ENCODE results near the gene WDR5.

WDR5 gene

GRCh38 chr9:134158753-134159392, 23.0 kb downstream of the WDR5 start:
- Histone ChIP-seq H3K4me3 (ENCODE audit: low read depth, low read length) (no peak overlapping the region), H3K79me2 (ENCODE audit: control insufficient read depth, insufficient read depth, low read length, unreplicated experiment) (no peaks in the 10 kb centered on the region), H2AFZ (ENCODE audit: low read length, unreplicated experiment) (no peak overlapping the region), H3K27ac (ENCODE audit: low read depth, low read length) (no peak overlapping the region), H3K36me3 (ENCODE audit: insufficient read depth, low read length) (no peaks in the 10 kb centered on the region), H3K4me1 (ENCODE audit: control insufficient read depth, insufficient read depth, low read length, unreplicated experiment) (no peaks in the 10 kb centered on the region), H3K27me3 (ENCODE audit: insufficient read depth, low read length) (no peaks in the 10 kb centered on the region)

- H3K27me3 ChIP-seq (ENCODE audit: insufficient read depth, low read length), result no peaks in the 10 kb centered on the region
- no peak overlapping the region for H3K4me3 ChIP-seq (ENCODE audit: low read depth, low read length)
- H3K27ac ChIP-seq (ENCODE audit: low read depth, low read length), result no peak overlapping the region
- no peaks in the 10 kb centered on the region for H3K36me3 ChIP-seq (ENCODE audit: insufficient read depth, low read length)
- no peak overlapping the region for H2AFZ ChIP-seq (ENCODE audit: low read length, unreplicated experiment)
- no peaks in the 10 kb centered on the region for H3K4me1 ChIP-seq (ENCODE audit: control insufficient read depth, insufficient read depth, low read length, unreplicated experiment)
- no peaks in the 10 kb centered on the region for H3K79me2 ChIP-seq (ENCODE audit: control insufficient read depth, insufficient read depth, low read length, unreplicated experiment)
These were observed 23.8 kb downstream of the WDR5 start for GRCh38 chr9:134159566-134160245.

GRCh38 chr9:134161647-134162046, 25.8 kb downstream of the WDR5 start:
- Histone ChIP-seq H3K4me3 (ENCODE audit: low read depth, low read length) (no peak overlapping the region), H3K27ac (ENCODE audit: low read depth, low read length) (no peak overlapping the region), H2AFZ (ENCODE audit: low read length, unreplicated experiment) (no peak overlapping the region), H3K4me1 (ENCODE audit: control insufficient read depth, insufficient read depth, low read length, unreplicated experiment) (peaks cover 8% of the 10 kb centered on the region), H3K36me3 (ENCODE audit: insufficient read depth, low read length) (no peaks in the 10 kb centered on the region), H3K27me3 (ENCODE audit: insufficient read depth, low read length) (no peaks in the 10 kb centered on the region), H3K79me2 (ENCODE audit: control insufficient read depth, insufficient read depth, low read length, unreplicated experiment) (peaks cover 5% of the 10 kb centered on the region)

DNA sequence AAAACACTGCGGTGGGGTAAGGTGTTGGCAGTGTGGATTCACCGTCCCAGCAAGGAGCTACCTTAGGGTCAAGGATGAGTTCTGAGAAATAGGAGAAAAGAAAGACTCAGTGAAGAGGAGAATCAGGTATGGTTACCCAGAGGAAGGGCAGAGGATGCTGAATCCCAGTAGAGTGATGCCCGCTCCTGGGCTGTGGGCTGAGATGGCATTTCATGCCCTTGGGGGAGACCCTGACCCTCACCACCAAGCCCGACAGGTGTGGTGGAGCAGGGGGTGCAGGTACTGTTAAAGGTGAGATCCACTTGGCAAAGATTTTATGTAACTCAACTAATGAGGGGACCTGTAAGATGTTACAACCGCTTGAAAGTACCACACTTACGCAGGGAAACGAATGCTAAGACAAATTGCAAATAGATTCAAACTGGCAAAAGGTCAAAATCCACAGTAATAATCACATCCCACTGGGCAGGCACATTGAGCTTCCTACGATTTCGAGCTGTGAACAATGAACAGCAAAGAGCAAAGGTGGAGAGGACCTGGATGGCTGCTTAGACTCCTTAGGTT, 26.4 kb downstream of the WDR5 start:
- H3K27me3 ChIP-seq (ENCODE audit: insufficient read depth, low read length), result no peaks in the 10 kb centered on the region
- H3K27ac ChIP-seq (ENCODE audit: low read depth, low read length), result no peak overlapping the region
- H3K4me3 ChIP-seq (ENCODE audit: low read depth, low read length), result no peak overlapping the region
- peaks cover 5% of the 10 kb centered on the region for H3K79me2 ChIP-seq (ENCODE audit: control insufficient read depth, insufficient read depth, low read length, unreplicated experiment)
- peaks cover 8% of the 10 kb centered on the region for H3K4me1 ChIP-seq (ENCODE audit: control insufficient read depth, insufficient read depth, low read length, unreplicated experiment)
- no peaks in the 10 kb centered on the region for H3K36me3 ChIP-seq (ENCODE audit: insufficient read depth, low read length)
- H2AFZ ChIP-seq (ENCODE audit: low read length, unreplicated experiment), result no peak overlapping the region

DNA sequence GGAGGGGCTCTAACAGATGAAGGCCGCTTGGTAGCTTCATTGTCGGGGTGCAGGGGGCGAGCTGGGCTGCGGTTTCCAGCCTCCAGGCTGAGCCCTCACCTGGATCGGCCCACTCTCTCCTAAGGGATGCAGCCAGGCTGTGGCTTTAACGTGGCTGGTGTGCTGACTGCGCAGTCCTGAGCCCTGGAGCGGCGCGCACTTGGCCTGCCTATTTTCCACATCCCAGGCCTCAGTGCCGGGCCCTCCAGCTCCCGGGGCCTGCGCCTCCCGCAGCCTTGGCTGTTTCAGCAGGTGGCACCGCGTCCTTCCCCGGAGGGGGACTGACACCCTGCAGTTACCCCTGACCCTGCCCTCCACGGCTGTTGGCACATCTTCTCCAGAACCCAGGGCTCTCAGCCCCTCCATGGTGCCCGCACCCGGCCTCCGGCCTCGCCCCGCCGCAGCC, 27.1 kb downstream of the WDR5 start:
- H3K36me3 ChIP-seq (ENCODE audit: insufficient read depth, low read length), result no peaks in the 10 kb centered on the region
- H3K4me3 ChIP-seq (ENCODE audit: low read depth, low read length), result no peak overlapping the region
- H3K79me2 ChIP-seq (ENCODE audit: control insufficient read depth, insufficient read depth, low read length, unreplicated experiment), result peaks cover 5% of the 10 kb centered on the region
- no peaks in the 10 kb centered on the region for H3K27me3 ChIP-seq (ENCODE audit: insufficient read depth, low read length)
- H3K4me1 ChIP-seq (ENCODE audit: control insufficient read depth, insufficient read depth, low read length, unreplicated experiment), result peaks cover 8% of the 10 kb centered on the region
- no peak overlapping the region for H2AFZ ChIP-seq (ENCODE audit: low read length, unreplicated experiment)
- H3K27ac ChIP-seq (ENCODE audit: low read depth, low read length), result no peak overlapping the region

- Histone ChIP-seq H3K4me3 (ENCODE audit: low read depth, low read length) (no peak overlapping the region), H3K4me1 (ENCODE audit: control insufficient read depth, insufficient read depth, low read length, unreplicated experiment) (peaks cover 8% of the 10 kb centered on the region), H3K36me3 (ENCODE audit: insufficient read depth, low read length) (no peaks in the 10 kb centered on the region), H3K27ac (ENCODE audit: low read depth, low read length) (no peak overlapping the region; the same call in 1 of the 2 replicates), H3K27me3 (ENCODE audit: insufficient read depth, low read length) (no peaks in the 10 kb centered on the region), H2AFZ (ENCODE audit: low read length, unreplicated experiment) (peak overlapping the region; percentile 91), H3K79me2 (ENCODE audit: control insufficient read depth, insufficient read depth, low read length, unreplicated experiment) (peaks cover 5% of the 10 kb centered on the region)
These were observed 27.7 kb downstream of the WDR5 start for GRCh38 chr9:134163371-134164196.

- no peaks in the 10 kb centered on the region for H3K36me3 ChIP-seq (ENCODE audit: insufficient read depth, low read length)
- H2AFZ ChIP-seq (ENCODE audit: low read length, unreplicated experiment), result no peak overlapping the region
- no peak overlapping the region for H3K27ac ChIP-seq (ENCODE audit: low read depth, low read length)
- peaks cover 8% of the 10 kb centered on the region for H3K4me1 ChIP-seq (ENCODE audit: control insufficient read depth, insufficient read depth, low read length, unreplicated experiment)
- no peaks in the 10 kb centered on the region for H3K27me3 ChIP-seq (ENCODE audit: insufficient read depth, low read length)
- no peak overlapping the region for H3K4me3 ChIP-seq (ENCODE audit: low read depth, low read length)
- peaks cover 5% of the 10 kb centered on the region for H3K79me2 ChIP-seq (ENCODE audit: control insufficient read depth, insufficient read depth, low read length, unreplicated experiment)
These were observed 29.0 kb downstream of the WDR5 start for GRCh38 chr9:134164879-134165278.

- Histone ChIP-seq H3K4me3 (ENCODE audit: low read depth, low read length) (no peak overlapping the region), H3K36me3 (ENCODE audit: insufficient read depth, low read length) (no peaks in the 10 kb centered on the region), H3K27ac (ENCODE audit: low read depth, low read length) (no peak overlapping the region), H3K4me1 (ENCODE audit: control insufficient read depth, insufficient read depth, low read length, unreplicated experiment) (peaks cover 8% of the 10 kb centered on the region), H3K79me2 (ENCODE audit: control insufficient read depth, insufficient read depth, low read length, unreplicated experiment) (peaks cover 5% of the 10 kb centered on the region), H2AFZ (ENCODE audit: low read length, unreplicated experiment) (no peak overlapping the region), H3K27me3 (ENCODE audit: insufficient read depth, low read length) (no peaks in the 10 kb centered on the region)
These were observed 29.8 kb downstream of the WDR5 start for GRCh38 chr9:134165357-134166315.

GRCh38 chr9:134166374-134166773, 30.5 kb downstream of the WDR5 start:
- Histone ChIP-seq H3K36me3 (ENCODE audit: insufficient read depth, low read length) (no peaks in the 10 kb centered on the region), H3K4me1 (ENCODE audit: control insufficient read depth, insufficient read depth, low read length, unreplicated experiment) (peaks cover 8% of the 10 kb centered on the region)

GRCh38 chr9:134167530-134167931, 31.6 kb downstream of the WDR5 start:
- H2AFZ ChIP-seq (ENCODE audit: low read length, unreplicated experiment), result no peak overlapping the region
- no peaks in the 10 kb centered on the region for H3K36me3 ChIP-seq (ENCODE audit: insufficient read depth, low read length)
- peaks cover 16% of the 10 kb centered on the region for H3K4me1 ChIP-seq (ENCODE audit: control insufficient read depth, insufficient read depth, low read length, unreplicated experiment)
- H3K27ac ChIP-seq (ENCODE audit: low read depth, low read length), result peak overlapping the region; percentile 28; the same call in 1 of the 2 replicates
- peaks cover 5% of the 10 kb centered on the region for H3K79me2 ChIP-seq (ENCODE audit: control insufficient read depth, insufficient read depth, low read length, unreplicated experiment)
- no peak overlapping the region for H3K4me3 ChIP-seq (ENCODE audit: low read depth, low read length)
- no peaks in the 10 kb centered on the region for H3K27me3 ChIP-seq (ENCODE audit: insufficient read depth, low read length)

More at GRCh38 chr9:134166374-134166773, 30.5 kb downstream of the WDR5 start:
- peaks cover 5% of the 10 kb centered on the region for H3K79me2 ChIP-seq (ENCODE audit: control insufficient read depth, insufficient read depth, low read length, unreplicated experiment)
- H3K27me3 ChIP-seq (ENCODE audit: insufficient read depth, low read length), result no peaks in the 10 kb centered on the region
- H3K27ac ChIP-seq (ENCODE audit: low read depth, low read length), result no peak overlapping the region
- no peak overlapping the region for H2AFZ ChIP-seq (ENCODE audit: low read length, unreplicated experiment)
- H3K4me3 ChIP-seq (ENCODE audit: low read depth, low read length), result no peak overlapping the region

Measured in ACC112 (cell line).